Left lung (tissue), 10 donors: ENCODE results near the gene FKBP5. TPM values are rescaled to one million over a fixed set of nuclear protein-coding genes. Genes with fewer than 3 reads are reported as not detected.

Experiments used
- ATAC-seq: fragments of 200-7000 bp; cut with Tn5 transposase; one replicate; pipeline ENCODE4 v1.9.1; 2020; ENCODE audit warnings: moderate library complexity
- DNase-seq, 4 donors: peaks; one replicate each; pipeline ENCODE4 v3.0.0-alpha.2; 2013 to 2020
- H3K27ac ChIP-seq, 2 donors: fragments of 200-600 bp; sonication (generic) in 1 of 2; one replicate each; pipeline versions ENCODE4 v1.5.0 to v1.8.0; 2020 to 2021
- H3K27me3 ChIP-seq, 2 donors: fragments of 200-600 bp; sonication (generic) in 1 of 2; one replicate each; pipeline versions ENCODE4 v1.5.0 to v1.8.0; 2020 to 2021
- H3K36me3 ChIP-seq, 2 donors: fragments of 200-600 bp; sonication (generic) in 1 of 2; one replicate each; pipeline versions ENCODE4 v1.5.0 to v1.8.0; 2020 to 2021
- H3K4me1 ChIP-seq, 2 donors: fragments of 200-600 bp; one replicate each; pipeline ENCODE4 v1.8.0; 2021
- H3K4me3 ChIP-seq, 2 donors: fragments of 200-600 bp; sonication (generic) in 1 of 2; one replicate each; pipeline versions ENCODE4 v1.5.0 to v1.8.0; 2020 to 2021; ENCODE audit warnings: mild to moderate bottlenecking in 1 of 2
- H3K9me3 ChIP-seq, 2 donors: fragments of 200-600 bp; sonication (generic) in 1 of 2; one replicate each; pipeline versions ENCODE4 v1.5.0 to v1.8.0; 2020 to 2021
- CTCF ChIP-seq, 2 donors: fragments of 200-600 bp; sonication (generic) in 1 of 2; IDR thresholded peaks; one replicate each; pipeline versions ENCODE4 v1.5.0 to v1.8.0; 2021; ENCODE audit warnings: antibody characterized with exemption in 2 of 2
- intact Hi-C, 2 donors: fragments of 100-400 bp; cut with DNase I; formaldehyde crosslinking; loops; one replicate each; pipeline versions ENCODE4 v1.11.2 to v1.14.2; 2022
- polyA plus RNA-seq, 6 donors: library from polyadenylated mRNA; unstranded; fragments of 120-200 nt; gene quantifications; one replicate each; pipeline ENCODE4 v1.2.1, GENCODE V29; 2013; ENCODE audit not compliant: insufficient read length in 6 of 6
- total RNA-seq, 2 donors: library from RNA; stranded (reverse); fragmentation: NEBNext Ultra II Directional; extraction: Animal tissue kit (Norgen Biotek cat#: 25700); gene quantifications; one replicate each; pipeline ENCODE4 v1.2.1, GENCODE V29; 2021
- donor health status: DM: no; HTN: yes; CAD: no.
- donor health status: DM: no; HTN: no; CAD: no.

FKBP5 gene
- total and polyA plus RNA-seq, 8 donors, result 15.6 to 139 (median 18.8) TPM

GRCh38 chr6:35569011-35569461, 119.7 kb downstream of the FKBP5 start:
- peak in 1 of 2 donors; percentile 27 for TF ChIP-seq CTCF (IDR thresholded peaks at IDR 0.05)
- ATAC-seq (peak; percentile 60), DNase-seq (peak in 1 of 4 donors; percentile 80)
- H3K27me3 ChIP-seq, result no peaks in the 10 kb centered on the region
- no peaks in the 10 kb centered on the region for H3K4me1 ChIP-seq
- intact Hi-C loops, result no loop called here
- H3K4me3 ChIP-seq, result no peak overlapping the region
- no peak overlapping the region for H3K27ac ChIP-seq
- H3K36me3 ChIP-seq, result peaks cover 0 to 26% of the 10 kb centered on the region in 2 donors
- H3K9me3 ChIP-seq, result no peaks in the 10 kb centered on the region

GRCh38 chr6:35566794-35567193, 121.9 kb downstream of the FKBP5 start:
- Histone ChIP-seq H3K4me3 (no peak overlapping the region), H3K27ac (no peak overlapping the region), H3K36me3 (peaks cover 0 to 4% of the 10 kb centered on the region in 2 donors), H3K27me3 (no peaks in the 10 kb centered on the region), H3K9me3 (no peaks in the 10 kb centered on the region), H3K4me1 (no peaks in the 10 kb centered on the region)
- no peak for TF ChIP-seq CTCF (IDR thresholded peaks at IDR 0.05)
- DNase-seq (no peak), ATAC-seq (no peak)
- intact Hi-C loops, result no loop called here

GRCh38 chr6:35564733-35565132, 124.0 kb downstream of the FKBP5 start:
- H3K36me3 ChIP-seq, result no peaks in the 10 kb centered on the region
- intact Hi-C loops, result no loop called here
- H3K4me1 ChIP-seq, result no peaks in the 10 kb centered on the region
- no peak for TF ChIP-seq CTCF (IDR thresholded peaks at IDR 0.05)
- H3K9me3 ChIP-seq, result no peaks in the 10 kb centered on the region
- H3K4me3 ChIP-seq, result no peak overlapping the region
- DNase-seq (no peak), ATAC-seq (no peak)
- no peak overlapping the region for H3K27ac ChIP-seq
- H3K27me3 ChIP-seq, result no peaks in the 10 kb centered on the region

GRCh38 chr6:35562060-35562459, 126.7 kb downstream of the FKBP5 start:
- Histone ChIP-seq H3K36me3 (no peaks in the 10 kb centered on the region), H3K4me1 (no peaks in the 10 kb centered on the region), H3K27ac (peak overlapping the region in 1 of 2 donors; percentile 41), H3K27me3 (no peaks in the 10 kb centered on the region), H3K4me3 (no peak overlapping the region), H3K9me3 (no peaks in the 10 kb centered on the region)
- DNase-seq (peak in 2 of 4 donors; percentile 79 to 84), ATAC-seq (peak; percentile 93)
- TF ChIP-seq CTCF (IDR thresholded peaks at IDR 0.05), result no peak
- intact Hi-C loops, result no loop called here

GRCh38 chr6:35561113-35561512, 127.6 kb downstream of the FKBP5 start:
- no peaks in the 10 kb centered on the region for H3K27me3 ChIP-seq
- no peak overlapping the region for H3K4me3 ChIP-seq
- ATAC-seq, result no peak
- no peaks in the 10 kb centered on the region for H3K9me3 ChIP-seq
- DNase-seq, result no peak
- intact Hi-C loops, result no loop called here
- TF ChIP-seq CTCF (IDR thresholded peaks at IDR 0.05), result no peak
- H3K4me1 ChIP-seq, result no peaks in the 10 kb centered on the region
- no peaks in the 10 kb centered on the region for H3K36me3 ChIP-seq
- no peak overlapping the region for H3K27ac ChIP-seq
